Ovary (tissue), 3 donors: ENCODE measurements around the gene DYDC1.

Source experiments
- CTCF ChIP-seq, 3 donors: fragments of 450-650 bp in 2 of 3; fragments of 200-600 bp in 1 of 3; IDR thresholded peaks; one replicate each; pipeline versions ENCODE4 v1.5.1 to v1.8.0; 2016 to 2022; ENCODE audit warnings: antibody characterized with exemption in 3 of 3, mild to moderate bottlenecking in 1 of 3
- POLR2A ChIP-seq: fragments of 450-650 bp; IDR thresholded peaks from one replicate; pipeline ENCODE4 v1.6.1; 2017; ENCODE audit warnings: antibody characterized with exemption, mild to moderate bottlenecking, moderate library complexity
- donor health status: DM: no; HTN: no; CAD: no.

GRCh38 chr10:80397014-80397413 lies 40.5 kb upstream of the DYDC1 start:
- TF ChIP-seq CTCF (IDR thresholded peaks at IDR 0.05) (no peak), POLR2A (no peak)
